Thyroid gland (tissue), 4 donors: ENCODE measurements around the gene TTI1.

Experiments
- CTCF ChIP-seq, 6 experiments: fragments of 200-600 bp in 3 of 6; fragments of 450-650 bp in 3 of 6; sonication (generic) in 3 of 6; IDR thresholded peaks; one replicate each; pipeline ENCODE4 v1.5.1; 2016 to 2019; ENCODE audit warnings: antibody characterized with exemption in 6 of 6, mild to moderate bottlenecking in 2 of 6, inconsistent platforms in 1 of 6, moderate library complexity in 1 of 6
- POLR2A ChIP-seq, 2 donors: fragments of 450-650 bp; IDR thresholded peaks; one replicate each; pipeline ENCODE4 v1.6.1; 2017; ENCODE audit warnings: antibody characterized with exemption in 2 of 2, mild to moderate bottlenecking in 2 of 2, moderate library complexity in 1 of 2

GRCh38 chr20:38000293-38000692 lies 33.0 kb downstream of the TTI1 start:
- TF ChIP-seq CTCF (IDR thresholded peaks at IDR 0.05), result no peak
- TF ChIP-seq POLR2A (IDR thresholded peaks at IDR 0.05), result no peak
